HFFc6 (cell line): ENCODE measurements around the gene BBIP1. TPM values are rescaled to one million over a fixed set of nuclear protein-coding genes. Genes with fewer than 3 reads are reported as not detected.

Experiments used
- DNase-seq: peaks from one replicate; pipeline ENCODE4 v3.0.0-alpha.2; 2018
- H3K27ac Mint-ChIP-seq: 2 replicates; pipeline ENCODE4 v1.8.0; 2020; ENCODE audit warnings: mild to moderate bottlenecking, mixed read lengths
- H3K27me3 Mint-ChIP-seq: 2 replicates; pipeline ENCODE4 v1.8.0; 2021; ENCODE audit warnings: mild to moderate bottlenecking, moderate library complexity, mixed read lengths; ENCODE audit not compliant: insufficient read depth
- H3K36me3 Mint-ChIP-seq: 2 replicates; pipeline ENCODE4 v1.8.0; 2021; ENCODE audit warnings: low read depth, mixed read lengths
- H3K4me1 Mint-ChIP-seq: 2 replicates; pipeline ENCODE4 v1.8.0; 2020; ENCODE audit warnings: low read depth, mixed read lengths
- H3K4me3 Mint-ChIP-seq: 2 replicates; pipeline ENCODE4 v1.8.0; 2020; ENCODE audit warnings: mild to moderate bottlenecking, moderate library complexity, mixed read lengths
- H3K9me3 Mint-ChIP-seq: 2 replicates; pipeline ENCODE4 v1.8.0; 2020; ENCODE audit warnings: mild to moderate bottlenecking, mixed read lengths
- total RNA-seq, 6 experiments: library from RNA; stranded (reverse); fragmentation: NEBNext Ultra II Directional; extraction: Animal tissue kit (Norgen Biotek cat#: 25700); gene quantifications; 2 replicates in 1 of 6; 3 replicates in 5 of 6; pipeline ENCODE4 v1.2.3, GENCODE V29; 2021
- TF ChIP-seq, protein P1 (sequence below): fragments of 200-600 bp; sonication (generic); IDR thresholded peaks from 2 replicates; pipeline ENCODE4 v1.5.0; 2021; ENCODE audit warnings: antibody characterized with exemption, mild to moderate bottlenecking

The BBIP1 gene
- total RNA-seq, 6 experiments from 2014 or later = 28.5 to 36.1 (median 31.2) TPM

DNA sequence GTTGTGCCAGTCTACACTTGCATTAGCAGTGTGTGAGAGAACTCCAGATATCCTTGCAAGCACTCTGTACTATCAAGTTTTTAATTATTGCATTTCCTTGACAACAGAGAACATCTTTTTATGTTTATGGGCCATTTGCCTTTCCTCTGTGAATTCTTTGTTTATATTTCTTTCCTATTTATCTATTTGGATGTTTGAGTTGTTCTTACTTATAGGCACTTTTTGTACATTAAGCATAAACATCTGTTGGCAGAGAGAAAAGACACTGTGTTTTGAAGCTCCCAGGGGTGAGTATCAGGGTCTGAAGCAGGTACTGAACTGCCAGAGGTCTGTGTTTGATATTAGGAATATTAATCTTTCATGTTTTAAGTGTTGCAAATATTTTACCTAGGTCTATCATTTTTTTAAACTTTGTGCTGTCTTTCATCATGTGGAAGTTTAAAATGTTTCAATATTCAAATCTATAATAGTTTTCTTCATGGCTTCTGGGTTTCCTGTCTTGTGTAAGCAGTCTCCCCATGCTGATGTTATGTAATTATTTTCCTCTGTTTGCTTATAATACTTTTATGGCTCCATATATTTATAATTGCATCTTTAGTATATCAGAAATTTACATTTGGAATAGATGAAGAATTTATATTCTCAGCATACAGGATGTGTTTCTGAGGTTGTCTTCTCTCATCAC is 64.9 kb downstream of the BBIP1 start:
- H3K4me1 Mint-ChIP-seq = peaks cover 22% of the 10 kb centered on the region
- DNase-seq = no peak
- H3K36me3 Mint-ChIP-seq = no peaks in the 10 kb centered on the region
- H3K27me3 Mint-ChIP-seq = peaks cover under 1% of the 10 kb centered on the region; the same call in 1 of the 2 replicates
- TF ChIP-seq, protein P1, sequence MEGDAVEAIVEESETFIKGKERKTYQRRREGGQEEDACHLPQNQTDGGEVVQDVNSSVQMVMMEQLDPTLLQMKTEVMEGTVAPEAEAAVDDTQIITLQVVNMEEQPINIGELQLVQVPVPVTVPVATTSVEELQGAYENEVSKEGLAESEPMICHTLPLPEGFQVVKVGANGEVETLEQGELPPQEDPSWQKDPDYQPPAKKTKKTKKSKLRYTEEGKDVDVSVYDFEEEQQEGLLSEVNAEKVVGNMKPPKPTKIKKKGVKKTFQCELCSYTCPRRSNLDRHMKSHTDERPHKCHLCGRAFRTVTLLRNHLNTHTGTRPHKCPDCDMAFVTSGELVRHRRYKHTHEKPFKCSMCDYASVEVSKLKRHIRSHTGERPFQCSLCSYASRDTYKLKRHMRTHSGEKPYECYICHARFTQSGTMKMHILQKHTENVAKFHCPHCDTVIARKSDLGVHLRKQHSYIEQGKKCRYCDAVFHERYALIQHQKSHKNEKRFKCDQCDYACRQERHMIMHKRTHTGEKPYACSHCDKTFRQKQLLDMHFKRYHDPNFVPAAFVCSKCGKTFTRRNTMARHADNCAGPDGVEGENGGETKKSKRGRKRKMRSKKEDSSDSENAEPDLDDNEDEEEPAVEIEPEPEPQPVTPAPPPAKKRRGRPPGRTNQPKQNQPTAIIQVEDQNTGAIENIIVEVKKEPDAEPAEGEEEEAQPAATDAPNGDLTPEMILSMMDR = no peak
- no peaks in the 10 kb centered on the region for H3K9me3 Mint-ChIP-seq
- no peak overlapping the region for H3K4me3 Mint-ChIP-seq
- no peak overlapping the region for H3K27ac Mint-ChIP-seq

DNA sequence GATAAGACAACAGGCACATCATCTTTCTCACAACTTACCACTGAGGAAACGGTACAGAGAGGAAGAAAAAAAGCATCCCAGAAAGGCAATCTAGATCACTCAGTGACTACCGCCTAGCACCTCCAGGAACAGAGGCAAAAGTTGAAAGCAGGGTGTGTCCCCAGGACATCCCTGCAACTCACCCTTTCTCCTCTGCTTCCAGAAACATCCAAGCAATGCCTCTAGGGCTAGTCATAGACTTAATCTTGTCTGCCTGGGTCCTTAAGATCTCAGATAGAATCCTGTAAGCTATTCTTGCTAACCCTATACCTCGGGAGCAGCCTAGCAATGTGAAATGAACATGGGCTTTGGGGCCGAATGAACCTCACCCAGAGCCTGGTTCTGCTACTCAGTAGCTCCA is 66.0 kb downstream of the BBIP1 start:
- Mint-ChIP-seq H3K9me3 (no peaks in the 10 kb centered on the region), H3K27me3 (peaks cover 10% of the 10 kb centered on the region), H3K4me3 (no peak overlapping the region), H3K36me3 (no peaks in the 10 kb centered on the region), H3K27ac (no peak overlapping the region), H3K4me1 (peaks cover 16% of the 10 kb centered on the region)
- TF ChIP-seq, protein P1 = no peak
- DNase-seq = no peak

DNA sequence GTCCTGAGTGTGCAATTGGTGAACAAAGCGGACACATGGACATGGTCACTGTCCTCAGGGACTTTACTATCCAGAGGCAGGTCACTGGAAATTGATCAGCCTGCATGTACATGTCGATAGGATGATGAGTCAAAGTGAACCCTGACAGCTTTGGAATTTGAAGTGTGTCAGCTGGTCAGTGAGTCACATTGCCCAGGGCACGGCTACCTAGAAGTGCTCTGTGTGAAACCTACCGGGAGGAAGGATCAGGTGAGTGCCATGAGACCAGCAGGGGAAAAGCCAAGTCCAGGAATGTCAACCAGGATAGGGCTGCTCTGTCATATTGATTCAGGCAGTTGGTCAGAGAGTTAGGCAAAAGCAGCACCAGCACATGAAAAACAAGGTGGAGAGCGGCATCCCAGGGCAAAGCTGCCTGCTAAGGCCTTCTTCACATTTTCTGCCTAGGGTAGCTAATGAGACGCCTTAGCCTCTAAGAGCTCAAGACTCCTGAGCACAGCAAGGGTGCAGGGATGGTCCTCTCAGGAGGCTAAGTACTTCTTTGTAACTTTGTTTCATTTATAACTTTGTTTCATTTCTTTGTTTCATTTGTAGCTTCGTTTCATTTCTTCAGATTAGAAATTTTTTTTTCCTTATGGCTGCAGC is 66.6 kb downstream of the BBIP1 start:
- H3K9me3 Mint-ChIP-seq = no peaks in the 10 kb centered on the region
- no peak overlapping the region for H3K4me3 Mint-ChIP-seq
- peaks cover 15% of the 10 kb centered on the region for H3K27me3 Mint-ChIP-seq
- H3K36me3 Mint-ChIP-seq = no peaks in the 10 kb centered on the region
- TF ChIP-seq, protein P1 = no peak
- peaks cover 16% of the 10 kb centered on the region for H3K4me1 Mint-ChIP-seq
- DNase-seq = no peak
- H3K27ac Mint-ChIP-seq = no peak overlapping the region

DNA sequence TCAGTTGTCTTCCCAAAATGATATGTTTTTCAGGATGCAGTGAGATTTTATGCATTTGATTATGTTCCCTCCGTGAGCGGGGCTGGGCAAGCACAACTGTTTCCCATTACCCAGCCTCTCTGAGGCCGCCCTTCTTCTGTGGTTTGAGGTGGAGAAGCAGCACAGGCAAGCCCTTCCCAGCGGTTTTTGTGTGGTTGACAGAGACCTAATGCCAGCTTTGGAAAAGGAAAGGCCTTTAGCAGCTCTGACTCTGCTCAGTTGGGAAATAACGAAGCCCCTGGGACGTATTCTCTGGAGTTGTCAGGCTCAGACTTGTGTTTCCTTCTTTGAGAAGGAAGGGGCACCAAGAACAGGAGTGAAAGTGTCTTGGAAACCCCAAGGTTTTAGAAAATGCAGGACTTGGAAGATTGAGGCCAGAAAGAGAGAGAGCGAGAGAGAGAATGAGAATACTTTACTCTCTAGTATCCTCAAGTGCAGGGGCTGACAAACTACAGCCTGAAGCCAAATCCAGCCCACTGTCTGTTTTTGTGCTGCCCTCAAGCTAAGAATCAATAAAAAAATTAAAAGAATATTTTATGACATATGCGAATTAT is 67.9 kb downstream of the BBIP1 start:
- TF ChIP-seq, protein P1 = no peak
- Mint-ChIP-seq H3K27ac (no peak overlapping the region), H3K4me1 (peaks cover 16% of the 10 kb centered on the region), H3K27me3 (peaks cover 21% of the 10 kb centered on the region), H3K36me3 (no peaks in the 10 kb centered on the region), H3K9me3 (no peaks in the 10 kb centered on the region), H3K4me3 (no peak overlapping the region)
- DNase-seq = no peak

DNA sequence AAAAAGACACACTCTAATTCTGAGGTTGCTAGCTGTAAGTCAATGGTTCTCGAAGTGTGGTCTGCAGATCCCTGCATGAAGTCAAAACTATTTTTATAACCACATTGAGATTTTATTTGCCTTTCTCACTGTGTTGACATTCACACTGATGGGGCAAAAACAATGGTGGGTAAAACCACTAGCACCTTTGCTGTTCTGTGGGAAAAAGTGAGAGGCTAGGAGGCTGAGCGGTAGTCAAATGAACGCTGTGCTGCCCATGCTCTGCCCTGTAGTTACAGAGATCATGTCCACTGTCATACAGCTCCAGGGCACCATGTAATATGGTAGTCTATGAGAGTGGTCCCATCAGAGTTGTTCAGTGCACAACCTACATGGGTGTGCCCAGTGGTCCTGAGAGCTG is 68.9 kb downstream of the BBIP1 start:
- Mint-ChIP-seq H3K9me3 (no peaks in the 10 kb centered on the region), H3K4me1 (peaks cover 16% of the 10 kb centered on the region)

More for the DNA sequence above, 68.9 kb downstream of the BBIP1 start:
- TF ChIP-seq, protein P1 = no peak
- Mint-ChIP-seq H3K36me3 (no peaks in the 10 kb centered on the region), H3K4me3 (no peak overlapping the region), H3K27ac (no peak overlapping the region), H3K27me3 (peaks cover 21% of the 10 kb centered on the region)
- DNase-seq = no peak

Other genes starting within 250 kb of the BBIP1 start
- gene PDCD4, start 47.3 kb downstream of the BBIP1 start, total RNA-seq = 10 to 100 TPM; 56.0 to 85.6 (median 72.8) TPM
- 10 to 100 TPM; 48.9 to 61.1 (median 56.6) TPM for gene SHOC2, start 424 bp upstream of the BBIP1 start, total RNA-seq
- not detected for gene ADRA2A, start 157.8 kb upstream of the BBIP1 start, total RNA-seq